Transverse colon (tissue), 3 donors: ENCODE measurements around the gene ITGA11.

Experiments
- EP300 ChIP-seq: sonication (generic); formaldehyde crosslinking; IDR thresholded peaks from one replicate; pipeline ENCODE4 v1.6.1; 2017; ENCODE audit warnings: antibody characterized with exemption, low read depth
- POLR2A ChIP-seq: fragments of 450-650 bp; IDR thresholded peaks from one replicate; pipeline ENCODE4 v1.6.1; 2016; ENCODE audit warnings: antibody characterized with exemption, mild to moderate bottlenecking, moderate library complexity
- TF ChIP-seq, protein P1 (sequence below), 5 experiments: fragments of 200-600 bp in 3 of 5; fragments of 450-650 bp in 2 of 5; sonication (generic) in 3 of 5; IDR thresholded peaks; 1 replicate in 2 of 5; 2 replicates in 3 of 5; pipeline ENCODE4 v1.5.1; 2016 to 2017; ENCODE audit warnings: antibody characterized with exemption in 5 of 5, inconsistent platforms in 3 of 5, mild to moderate bottlenecking in 2 of 5, moderate library complexity in 1 of 5

- no peak for TF ChIP-seq POLR2A
- TF ChIP-seq, protein P1, sequence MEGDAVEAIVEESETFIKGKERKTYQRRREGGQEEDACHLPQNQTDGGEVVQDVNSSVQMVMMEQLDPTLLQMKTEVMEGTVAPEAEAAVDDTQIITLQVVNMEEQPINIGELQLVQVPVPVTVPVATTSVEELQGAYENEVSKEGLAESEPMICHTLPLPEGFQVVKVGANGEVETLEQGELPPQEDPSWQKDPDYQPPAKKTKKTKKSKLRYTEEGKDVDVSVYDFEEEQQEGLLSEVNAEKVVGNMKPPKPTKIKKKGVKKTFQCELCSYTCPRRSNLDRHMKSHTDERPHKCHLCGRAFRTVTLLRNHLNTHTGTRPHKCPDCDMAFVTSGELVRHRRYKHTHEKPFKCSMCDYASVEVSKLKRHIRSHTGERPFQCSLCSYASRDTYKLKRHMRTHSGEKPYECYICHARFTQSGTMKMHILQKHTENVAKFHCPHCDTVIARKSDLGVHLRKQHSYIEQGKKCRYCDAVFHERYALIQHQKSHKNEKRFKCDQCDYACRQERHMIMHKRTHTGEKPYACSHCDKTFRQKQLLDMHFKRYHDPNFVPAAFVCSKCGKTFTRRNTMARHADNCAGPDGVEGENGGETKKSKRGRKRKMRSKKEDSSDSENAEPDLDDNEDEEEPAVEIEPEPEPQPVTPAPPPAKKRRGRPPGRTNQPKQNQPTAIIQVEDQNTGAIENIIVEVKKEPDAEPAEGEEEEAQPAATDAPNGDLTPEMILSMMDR (IDR thresholded peaks at IDR 0.05), result no peak
- TF ChIP-seq EP300, result no peak
Measured at GRCh38 chr15:68303134-68303533, 128.8 kb downstream of the ITGA11 start.
